ENCODE data around the gene KCNH4. TPM values are rescaled to one million over a fixed set of nuclear protein-coding genes. Genes with fewer than 3 reads are reported as not detected.

KCNH4 gene
- total RNA-seq, 1 experiment from 2014 or later: 0.24 TPM

- Mint-ChIP-seq H3K36me3 (no peaks in the 10 kb centered on the region), H3K4me1 (peaks cover 28% of the 10 kb centered on the region), H3K4me3 (peak overlapping the region; percentile 76), H3K9me3 (no peaks in the 10 kb centered on the region), H3K27me3 (ENCODE audit: low read depth) (peaks cover 58% of the 10 kb centered on the region), H3K27ac (no peak overlapping the region)
- ATAC-seq (peak; percentile 17), DNase-seq (ENCODE audit: low spot score) (peak; percentile 36)
- POLR2A ChIA-PET: interaction anchor here (0.6 to 0.7 kb wide), 3 partner anchors 60 to 74 kb away, joined by 3 to 4 read pairs (median 4); no protein-coding TSS in a partner anchor
- no peak for TF ChIP-seq E2F1 (CRISPR knock-in tag; IDR thresholded peaks at IDR 0.05)
- TF ChIP-seq ETV6 (CRISPR knock-in tag; IDR thresholded peaks at IDR 0.05): 0 out of 2 replicates have a peak, but pooled peaks have one; percentile 33
- TF ChIP-seq CTCF (IDR thresholded peaks at IDR 0.05): no peak
- CTCF ChIA-PET: interaction anchor here (0.8 to 3.7 kb wide), 32 partner anchors 9 to 355 kb away, joined by 3 to 33 read pairs (median 5); partner anchors contain the start of genes ACLY, CAVIN1, GHDC and HSPB9
Measured at GRCh38 chr17:42180411-42180921, 476 bp downstream of the KCNH4 start.

- peak; percentile 85 for DNase-seq (ENCODE audit: low spot score)
- peaks cover 53% of the 10 kb centered on the region for H3K27me3 Mint-ChIP-seq (ENCODE audit: low read depth)
- POLR2A ChIA-PET: no interaction called here
- H3K27ac Mint-ChIP-seq: no peak overlapping the region
- CTCF ChIA-PET: interaction anchor here (0.6 to 3.7 kb wide), 28 partner anchors 9 to 356 kb away, joined by 3 to 33 read pairs (median 5); partner anchors contain the start of genes CAVIN1, DNAJC7, HSPB9 and KAT2A
- ATAC-seq: peak; percentile 54
- peaks cover 25% of the 10 kb centered on the region for H3K4me1 Mint-ChIP-seq
- H3K4me3 Mint-ChIP-seq: peak overlapping the region; percentile 76
- H3K36me3 Mint-ChIP-seq: no peaks in the 10 kb centered on the region
- H3K9me3 Mint-ChIP-seq: no peaks in the 10 kb centered on the region
- TF ChIP-seq E2F4 (CRISPR knock-in tag; IDR thresholded peaks at IDR 0.05; ENCODE audit: borderline replicate concordance, low read depth): peak; percentile 73
- 0 out of 2 replicates have a peak, but pooled peaks have one; percentile 29 for TF ChIP-seq NFYB (CRISPR knock-in tag; conservative IDR thresholded peaks at IDR 0.05; ENCODE audit: low read depth)
- peak; percentile 71; the same call in 1 of the 2 replicates for TF ChIP-seq ZBTB43 (CRISPR knock-in tag; IDR thresholded peaks at IDR 0.05)
- TF ChIP-seq, protein P1, sequence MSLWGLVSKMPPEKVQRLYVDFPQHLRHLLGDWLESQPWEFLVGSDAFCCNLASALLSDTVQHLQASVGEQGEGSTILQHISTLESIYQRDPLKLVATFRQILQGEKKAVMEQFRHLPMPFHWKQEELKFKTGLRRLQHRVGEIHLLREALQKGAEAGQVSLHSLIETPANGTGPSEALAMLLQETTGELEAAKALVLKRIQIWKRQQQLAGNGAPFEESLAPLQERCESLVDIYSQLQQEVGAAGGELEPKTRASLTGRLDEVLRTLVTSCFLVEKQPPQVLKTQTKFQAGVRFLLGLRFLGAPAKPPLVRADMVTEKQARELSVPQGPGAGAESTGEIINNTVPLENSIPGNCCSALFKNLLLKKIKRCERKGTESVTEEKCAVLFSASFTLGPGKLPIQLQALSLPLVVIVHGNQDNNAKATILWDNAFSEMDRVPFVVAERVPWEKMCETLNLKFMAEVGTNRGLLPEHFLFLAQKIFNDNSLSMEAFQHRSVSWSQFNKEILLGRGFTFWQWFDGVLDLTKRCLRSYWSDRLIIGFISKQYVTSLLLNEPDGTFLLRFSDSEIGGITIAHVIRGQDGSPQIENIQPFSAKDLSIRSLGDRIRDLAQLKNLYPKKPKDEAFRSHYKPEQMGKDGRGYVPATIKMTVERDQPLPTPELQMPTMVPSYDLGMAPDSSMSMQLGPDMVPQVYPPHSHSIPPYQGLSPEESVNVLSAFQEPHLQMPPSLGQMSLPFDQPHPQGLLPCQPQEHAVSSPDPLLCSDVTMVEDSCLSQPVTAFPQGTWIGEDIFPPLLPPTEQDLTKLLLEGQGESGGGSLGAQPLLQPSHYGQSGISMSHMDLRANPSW (CRISPR knock-in tag; conservative IDR thresholded peaks at IDR 0.05; ENCODE audit: low read depth): no peak
- TF ChIP-seq, protein P2, sequence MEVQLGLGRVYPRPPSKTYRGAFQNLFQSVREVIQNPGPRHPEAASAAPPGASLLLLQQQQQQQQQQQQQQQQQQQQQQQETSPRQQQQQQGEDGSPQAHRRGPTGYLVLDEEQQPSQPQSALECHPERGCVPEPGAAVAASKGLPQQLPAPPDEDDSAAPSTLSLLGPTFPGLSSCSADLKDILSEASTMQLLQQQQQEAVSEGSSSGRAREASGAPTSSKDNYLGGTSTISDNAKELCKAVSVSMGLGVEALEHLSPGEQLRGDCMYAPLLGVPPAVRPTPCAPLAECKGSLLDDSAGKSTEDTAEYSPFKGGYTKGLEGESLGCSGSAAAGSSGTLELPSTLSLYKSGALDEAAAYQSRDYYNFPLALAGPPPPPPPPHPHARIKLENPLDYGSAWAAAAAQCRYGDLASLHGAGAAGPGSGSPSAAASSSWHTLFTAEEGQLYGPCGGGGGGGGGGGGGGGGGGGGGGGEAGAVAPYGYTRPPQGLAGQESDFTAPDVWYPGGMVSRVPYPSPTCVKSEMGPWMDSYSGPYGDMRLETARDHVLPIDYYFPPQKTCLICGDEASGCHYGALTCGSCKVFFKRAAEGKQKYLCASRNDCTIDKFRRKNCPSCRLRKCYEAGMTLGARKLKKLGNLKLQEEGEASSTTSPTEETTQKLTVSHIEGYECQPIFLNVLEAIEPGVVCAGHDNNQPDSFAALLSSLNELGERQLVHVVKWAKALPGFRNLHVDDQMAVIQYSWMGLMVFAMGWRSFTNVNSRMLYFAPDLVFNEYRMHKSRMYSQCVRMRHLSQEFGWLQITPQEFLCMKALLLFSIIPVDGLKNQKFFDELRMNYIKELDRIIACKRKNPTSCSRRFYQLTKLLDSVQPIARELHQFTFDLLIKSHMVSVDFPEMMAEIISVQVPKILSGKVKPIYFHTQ (CRISPR knock-in tag; IDR thresholded peaks at IDR 0.05): no peak
- TF ChIP-seq, protein P3, sequence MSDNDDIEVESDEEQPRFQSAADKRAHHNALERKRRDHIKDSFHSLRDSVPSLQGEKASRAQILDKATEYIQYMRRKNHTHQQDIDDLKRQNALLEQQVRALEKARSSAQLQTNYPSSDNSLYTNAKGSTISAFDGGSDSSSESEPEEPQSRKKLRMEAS (CRISPR knock-in tag; IDR thresholded peaks at IDR 0.05): peak; percentile 25; the same call in 1 of the 2 replicates
- TF ChIP-seq RELA (CRISPR knock-in tag; IDR thresholded peaks at IDR 0.05; ENCODE audit: borderline replicate concordance): no peak; the same call in 1 of the 2 replicates
- no peak for TF ChIP-seq ZMAT4 (CRISPR knock-in tag; IDR thresholded peaks at IDR 0.05)
- no peak for TF ChIP-seq E2F1 (CRISPR knock-in tag; IDR thresholded peaks at IDR 0.05)
- TF ChIP-seq SMAD3 (CRISPR knock-in tag; IDR thresholded peaks at IDR 0.05; ENCODE audit: borderline replicate concordance): peak; percentile 73; the same call in 1 of the 2 replicates
- TF ChIP-seq ZNF138 (CRISPR knock-in tag; conservative IDR thresholded peaks at IDR 0.05): no peak
- TF ChIP-seq, protein P4, sequence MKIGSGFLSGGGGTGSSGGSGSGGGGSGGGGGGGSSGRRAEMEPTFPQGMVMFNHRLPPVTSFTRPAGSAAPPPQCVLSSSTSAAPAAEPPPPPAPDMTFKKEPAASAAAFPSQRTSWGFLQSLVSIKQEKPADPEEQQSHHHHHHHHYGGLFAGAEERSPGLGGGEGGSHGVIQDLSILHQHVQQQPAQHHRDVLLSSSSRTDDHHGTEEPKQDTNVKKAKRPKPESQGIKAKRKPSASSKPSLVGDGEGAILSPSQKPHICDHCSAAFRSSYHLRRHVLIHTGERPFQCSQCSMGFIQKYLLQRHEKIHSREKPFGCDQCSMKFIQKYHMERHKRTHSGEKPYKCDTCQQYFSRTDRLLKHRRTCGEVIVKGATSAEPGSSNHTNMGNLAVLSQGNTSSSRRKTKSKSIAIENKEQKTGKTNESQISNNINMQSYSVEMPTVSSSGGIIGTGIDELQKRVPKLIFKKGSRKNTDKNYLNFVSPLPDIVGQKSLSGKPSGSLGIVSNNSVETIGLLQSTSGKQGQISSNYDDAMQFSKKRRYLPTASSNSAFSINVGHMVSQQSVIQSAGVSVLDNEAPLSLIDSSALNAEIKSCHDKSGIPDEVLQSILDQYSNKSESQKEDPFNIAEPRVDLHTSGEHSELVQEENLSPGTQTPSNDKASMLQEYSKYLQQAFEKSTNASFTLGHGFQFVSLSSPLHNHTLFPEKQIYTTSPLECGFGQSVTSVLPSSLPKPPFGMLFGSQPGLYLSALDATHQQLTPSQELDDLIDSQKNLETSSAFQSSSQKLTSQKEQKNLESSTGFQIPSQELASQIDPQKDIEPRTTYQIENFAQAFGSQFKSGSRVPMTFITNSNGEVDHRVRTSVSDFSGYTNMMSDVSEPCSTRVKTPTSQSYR (CRISPR knock-in tag; IDR thresholded peaks at IDR 0.05): peak; percentile 81; the same call in 1 of the 2 replicates
- TF ChIP-seq ZNF219 (CRISPR knock-in tag; IDR thresholded peaks at IDR 0.05; ENCODE audit: borderline replicate concordance): 0 out of 2 replicates have a peak, but pooled peaks have one; percentile 21
Measured at GRCh38 chr17:42179911-42180410, 981 bp downstream of the KCNH4 start.

All from WTC11 (cell line).